ENCODE results near the gene TXNDC12. TPM values are rescaled to one million over a fixed set of nuclear protein-coding genes. Genes with fewer than 3 reads are reported as not detected.
"Not testable (repeated sequence)": the region's sequence is repeated elsewhere in the genome, so short reads cannot be mapped to it uniquely, and the experiment has no call there.

TXNDC12 gene
- total and polyA plus RNA-seq, 7 donors = 11.6 to 24.3 (median 16.0) TPM

DNA sequence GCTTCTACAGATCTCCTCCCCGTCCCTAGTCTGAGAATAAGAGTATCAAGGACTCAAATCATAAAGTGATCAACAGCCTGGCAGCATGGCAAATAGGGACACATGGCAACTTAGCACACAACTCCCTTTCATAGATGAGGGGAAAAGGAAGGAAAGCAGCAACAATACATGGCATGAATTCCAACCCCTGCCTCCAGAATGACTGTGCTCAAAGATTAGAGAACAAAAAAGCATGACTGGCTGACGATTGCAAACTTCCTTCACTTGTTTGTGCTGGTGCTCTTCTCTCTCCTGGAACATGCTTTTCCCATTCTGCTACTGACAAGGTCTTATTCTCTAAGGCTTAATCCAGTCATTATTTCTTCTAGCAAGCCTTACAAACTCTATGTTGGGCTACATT lies 32.9 kb downstream of the TXNDC12 start:
- DNase-seq (no peak), ATAC-seq (no peak)
- intact Hi-C loops (cut with DNase I) = no loop called here
- TF ChIP-seq, protein P1, sequence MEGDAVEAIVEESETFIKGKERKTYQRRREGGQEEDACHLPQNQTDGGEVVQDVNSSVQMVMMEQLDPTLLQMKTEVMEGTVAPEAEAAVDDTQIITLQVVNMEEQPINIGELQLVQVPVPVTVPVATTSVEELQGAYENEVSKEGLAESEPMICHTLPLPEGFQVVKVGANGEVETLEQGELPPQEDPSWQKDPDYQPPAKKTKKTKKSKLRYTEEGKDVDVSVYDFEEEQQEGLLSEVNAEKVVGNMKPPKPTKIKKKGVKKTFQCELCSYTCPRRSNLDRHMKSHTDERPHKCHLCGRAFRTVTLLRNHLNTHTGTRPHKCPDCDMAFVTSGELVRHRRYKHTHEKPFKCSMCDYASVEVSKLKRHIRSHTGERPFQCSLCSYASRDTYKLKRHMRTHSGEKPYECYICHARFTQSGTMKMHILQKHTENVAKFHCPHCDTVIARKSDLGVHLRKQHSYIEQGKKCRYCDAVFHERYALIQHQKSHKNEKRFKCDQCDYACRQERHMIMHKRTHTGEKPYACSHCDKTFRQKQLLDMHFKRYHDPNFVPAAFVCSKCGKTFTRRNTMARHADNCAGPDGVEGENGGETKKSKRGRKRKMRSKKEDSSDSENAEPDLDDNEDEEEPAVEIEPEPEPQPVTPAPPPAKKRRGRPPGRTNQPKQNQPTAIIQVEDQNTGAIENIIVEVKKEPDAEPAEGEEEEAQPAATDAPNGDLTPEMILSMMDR (IDR thresholded peaks at IDR 0.05) = no peak
- Histone ChIP-seq H3K27me3 (ENCODE audit: insufficient read depth in 3 of 3, low read length in 2 of 3) (no peaks in the 10 kb centered on the region), H3K4me1 (no peaks in the 10 kb centered on the region), H3K27ac (no peak overlapping the region), H3K4me3 (no peak overlapping the region), H3K36me3 (ENCODE audit: insufficient read depth in 1 of 2, low read depth in 1 of 2) (peaks cover 22 to 65% of the 10 kb centered on the region in 2 donors), H3K9me3 (no peaks in the 10 kb centered on the region)
- WGBS, 3 donors = 77 to 80% (median 78%) methylated on average over 2 of the region's 2 CpGs

DNA sequence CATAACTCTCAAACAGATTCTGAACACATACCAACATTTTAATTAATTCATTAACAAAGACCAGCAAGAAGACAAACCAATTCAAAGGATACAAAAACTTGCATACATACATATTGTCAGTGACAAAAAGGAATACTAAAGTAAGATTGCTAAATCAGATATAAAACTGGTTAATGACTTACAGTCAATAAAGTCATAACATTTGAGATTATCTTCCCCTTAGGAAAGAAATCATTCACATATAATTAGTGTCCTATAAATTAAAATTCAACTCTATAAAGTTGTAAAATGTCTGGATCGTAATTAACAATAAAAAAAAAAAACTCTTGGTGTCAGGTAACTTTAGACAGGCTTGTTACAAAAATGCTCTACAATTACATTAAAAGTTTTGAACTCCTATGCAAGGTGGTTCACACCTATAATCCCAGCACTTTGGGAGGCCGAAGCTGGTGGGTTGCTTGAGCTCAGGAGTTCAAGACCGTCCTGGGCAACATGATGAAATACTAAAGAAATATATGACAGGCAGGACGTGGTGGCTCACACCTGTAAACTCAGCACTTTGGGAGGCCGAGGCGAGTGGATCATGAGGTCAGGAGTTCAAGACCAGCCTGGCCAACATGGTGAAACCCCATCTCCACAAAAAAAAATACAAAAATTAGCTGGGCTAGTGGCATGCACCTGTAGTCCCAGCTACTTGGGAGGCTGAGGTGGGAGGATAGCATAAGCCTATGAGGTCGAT lies 46.8 kb downstream of the TXNDC12 start:
- peaks cover 0 to 6% (median 2%) of the 10 kb centered on the region in 3 donors for H3K27me3 ChIP-seq (ENCODE audit: insufficient read depth in 3 of 3, low read length in 2 of 3)
- WGBS, 3 donors = 80 to 88% (median 83%) methylated on average over 7 of the region's 7 CpGs
- no peak overlapping the region for H3K27ac ChIP-seq
- ATAC-seq (no peak), DNase-seq (no peak)
- intact Hi-C loops (cut with DNase I) = no loop called here
- TF ChIP-seq, protein P1 (IDR thresholded peaks at IDR 0.05) = no peak
- no peak overlapping the region for H3K4me3 ChIP-seq
- no peaks in the 10 kb centered on the region for H3K36me3 ChIP-seq (ENCODE audit: insufficient read depth in 1 of 2, low read depth in 1 of 2)
- no peaks in the 10 kb centered on the region for H3K9me3 ChIP-seq
- H3K4me1 ChIP-seq = no peaks in the 10 kb centered on the region

- 25 to 35% (median 30%) methylated on average over 5 of the region's 5 CpGs for WGBS, 3 donors
- TF ChIP-seq, protein P1 (IDR thresholded peaks at IDR 0.05) = no peak
- ATAC-seq (no peak), DNase-seq (no peak)
- intact Hi-C loops (cut with DNase I) = no loop called here
- H3K27ac ChIP-seq = no peak overlapping the region
- H3K4me1 ChIP-seq = no peaks in the 10 kb centered on the region
- H3K36me3 ChIP-seq (ENCODE audit: insufficient read depth in 1 of 2, low read depth in 1 of 2) = no peaks in the 10 kb centered on the region
- H3K4me3 ChIP-seq = no peak overlapping the region
- H3K27me3 ChIP-seq (ENCODE audit: insufficient read depth in 3 of 3, low read length in 2 of 3) = peaks cover 0 to 6% (median 2%) of the 10 kb centered on the region in 3 donors
- no peaks in the 10 kb centered on the region for H3K9me3 ChIP-seq
Measured at GRCh38 chr1:52007215-52008002, 47.6 kb downstream of the TXNDC12 start.

- DNase-seq; H3K36me3 ChIP-seq (ENCODE audit: insufficient read depth in 1 of 2, low read depth in 1 of 2); H3K27me3 ChIP-seq (ENCODE audit: insufficient read depth in 3 of 3, low read length in 2 of 3); H3K9me3 ChIP-seq; intact Hi-C loops (cut with DNase I); H3K4me1 ChIP-seq; ATAC-seq; H3K27ac ChIP-seq; H3K4me3 ChIP-seq: not testable (repeated sequence)
- 42 to 49% (median 43%) methylated on average over 4 of the region's 5 CpGs for WGBS, 3 donors
Measured at GRCh38 chr1:52006081-52006553, 48.9 kb downstream of the TXNDC12 start.

DNA sequence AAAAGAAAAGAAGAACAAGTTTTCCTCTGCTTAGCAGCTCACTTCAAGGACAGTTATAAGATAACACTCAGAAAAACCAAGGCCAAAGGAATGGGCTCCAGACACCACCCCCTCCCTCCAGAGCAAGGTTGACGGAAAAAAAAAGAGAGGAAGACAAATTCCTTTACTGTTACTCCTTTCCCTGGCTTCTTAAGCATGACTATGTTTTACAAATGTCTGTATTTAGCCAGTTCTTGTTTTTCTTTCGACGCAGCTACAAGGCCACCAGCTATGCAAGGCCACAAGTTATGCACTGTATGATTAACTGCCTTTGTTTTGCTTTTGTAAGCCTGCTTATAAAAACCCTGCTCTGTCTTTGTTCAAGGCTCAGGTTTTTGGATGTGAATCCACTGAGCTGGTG lies 49.4 kb downstream of the TXNDC12 start:
- H3K27me3 ChIP-seq (ENCODE audit: insufficient read depth in 3 of 3, low read length in 2 of 3); intact Hi-C loops (cut with DNase I); DNase-seq; H3K27ac ChIP-seq; H3K9me3 ChIP-seq; H3K4me3 ChIP-seq; H3K4me1 ChIP-seq; H3K36me3 ChIP-seq (ENCODE audit: insufficient read depth in 1 of 2, low read depth in 1 of 2); ATAC-seq: not testable (repeated sequence)
- 51 to 58% (median 57%) methylated on average over 3 of the region's 3 CpGs for WGBS, 3 donors

Data from psoas muscle (tissue), 8 donors.